NT2/D1 (cell line): ENCODE data around the gene PRTG.

Source experiments
- DNase-seq: peaks from one replicate; pipeline ENCODE4 v3.0.0-alpha.2; 2011; ENCODE audit warnings: low read depth, low spot score
- H3K27me3 ChIP-seq: 2 replicates; pipeline ENCODE4 v1.6.0; 2011; ENCODE audit warnings: mild to moderate bottlenecking; ENCODE audit not compliant: insufficient read length, insufficient read depth
- H3K36me3 ChIP-seq: 2 replicates; pipeline ENCODE4 v1.6.1; 2011; ENCODE audit warnings: mild to moderate bottlenecking, low read length, mixed read lengths; ENCODE audit not compliant: insufficient read depth, insufficient read length
- H3K4me1 ChIP-seq: 2 replicates; pipeline ENCODE4 v1.5.1; 2011; ENCODE audit not compliant: insufficient read depth, insufficient read length
- H3K4me3 ChIP-seq: 2 replicates; pipeline ENCODE4 v1.5.1; 2011; ENCODE audit warnings: low read depth; ENCODE audit not compliant: insufficient read length
- H3K9ac ChIP-seq: 2 replicates; pipeline ENCODE4 v1.6.0; 2011; ENCODE audit warnings: low read depth; ENCODE audit not compliant: insufficient read length
- H3K9me3 ChIP-seq: 2 replicates; pipeline ENCODE4 v1.5.1; 2011; ENCODE audit warnings: mild to moderate bottlenecking, low read length; ENCODE audit not compliant: insufficient read depth
- SUZ12 ChIP-seq: IDR thresholded peaks from 2 replicates; pipeline ENCODE4 v1.6.1; 2011; ENCODE audit not compliant: insufficient read length, insufficient read depth; ENCODE audit errors: extremely low read depth
- YY1 ChIP-seq: IDR thresholded peaks from 2 replicates; pipeline ENCODE4 v1.6.1; 2011; ENCODE audit not compliant: insufficient read length, insufficient read depth
- ZNF274 ChIP-seq: IDR thresholded peaks from 2 replicates; pipeline ENCODE4 v1.6.1; 2011; ENCODE audit warnings: mild to moderate bottlenecking, low read depth, low read length

Gene PRTG

GRCh38 chr15:55658886-55659285 lies 84.1 kb downstream of the PRTG start:
- TF ChIP-seq ZNF274 (no peak), SUZ12 (no peak), YY1 (no peak)
- no peaks in the 10 kb centered on the region for H3K4me1 ChIP-seq
- H3K4me3 ChIP-seq: no peak overlapping the region
- no peak overlapping the region for H3K9ac ChIP-seq
- no peak for DNase-seq
- no peaks in the 10 kb centered on the region for H3K27me3 ChIP-seq
- no peaks in the 10 kb centered on the region for H3K9me3 ChIP-seq
- H3K36me3 ChIP-seq: no peaks in the 10 kb centered on the region

- H3K27me3 ChIP-seq: no peaks in the 10 kb centered on the region
- no peak overlapping the region for H3K4me3 ChIP-seq
- TF ChIP-seq YY1: no peak
- H3K36me3 ChIP-seq: peaks cover 8% of the 10 kb centered on the region
- no peaks in the 10 kb centered on the region for H3K9me3 ChIP-seq
- H3K9ac ChIP-seq: no peak overlapping the region
- no peak for DNase-seq
- peaks cover 3% of the 10 kb centered on the region for H3K4me1 ChIP-seq
Measured at GRCh38 chr15:55654561-55655031, 88.4 kb downstream of the PRTG start.

- no peak overlapping the region for H3K9ac ChIP-seq
- peaks cover 3% of the 10 kb centered on the region for H3K4me1 ChIP-seq
- no peak overlapping the region for H3K4me3 ChIP-seq
- no peaks in the 10 kb centered on the region for H3K9me3 ChIP-seq
- DNase-seq: no peak
- no peaks in the 10 kb centered on the region for H3K27me3 ChIP-seq
- peaks cover 8% of the 10 kb centered on the region for H3K36me3 ChIP-seq
- no peak for TF ChIP-seq ZNF274
Measured at GRCh38 chr15:55652909-55653495, 90.0 kb downstream of the PRTG start.

GRCh38 chr15:55652359-55652758 lies 90.6 kb downstream of the PRTG start:
- no peaks in the 10 kb centered on the region for H3K9me3 ChIP-seq
- peaks cover 11% of the 10 kb centered on the region for H3K36me3 ChIP-seq
- H3K9ac ChIP-seq: no peak overlapping the region
- peaks cover 3% of the 10 kb centered on the region for H3K4me1 ChIP-seq
- no peak for DNase-seq
- H3K27me3 ChIP-seq: no peaks in the 10 kb centered on the region
- no peak overlapping the region for H3K4me3 ChIP-seq
- TF ChIP-seq ZNF274: no peak
- no peak for TF ChIP-seq SUZ12
- TF ChIP-seq YY1: no peak

GRCh38 chr15:55649058-55649423 lies 93.9 kb downstream of the PRTG start:
- Histone ChIP-seq H3K9me3 (no peaks in the 10 kb centered on the region), H3K4me3 (no peak overlapping the region), H3K9ac (no peak overlapping the region), H3K4me1 (peaks cover 3% of the 10 kb centered on the region), H3K36me3 (peaks cover 13% of the 10 kb centered on the region), H3K27me3 (no peaks in the 10 kb centered on the region)
- DNase-seq: no peak
- TF ChIP-seq YY1: no peak
- TF ChIP-seq ZNF274: no peak
- TF ChIP-seq SUZ12: no peak

- H3K36me3 ChIP-seq: peaks cover 44% of the 10 kb centered on the region
- no peak for TF ChIP-seq ZNF274
- TF ChIP-seq SUZ12: no peak
- no peak for TF ChIP-seq YY1
- DNase-seq: no peak
Measured at GRCh38 chr15:55638764-55639163, 104.2 kb downstream of the PRTG start.

GRCh38 chr15:55637086-55637485 lies 105.9 kb downstream of the PRTG start:
- Histone ChIP-seq H3K27me3 (no peaks in the 10 kb centered on the region), H3K9me3 (no peaks in the 10 kb centered on the region), H3K9ac (no peak overlapping the region), H3K36me3 (peaks cover 40% of the 10 kb centered on the region), H3K4me1 (no peaks in the 10 kb centered on the region), H3K4me3 (no peak overlapping the region)
- no peak for TF ChIP-seq SUZ12
- no peak for TF ChIP-seq ZNF274
- no peak for TF ChIP-seq YY1
- DNase-seq: no peak

More at GRCh38 chr15:55638764-55639163, 104.2 kb downstream of the PRTG start:
- Histone ChIP-seq H3K9ac (no peak overlapping the region), H3K4me3 (no peak overlapping the region), H3K4me1 (no peaks in the 10 kb centered on the region), H3K27me3 (no peaks in the 10 kb centered on the region), H3K9me3 (no peaks in the 10 kb centered on the region)

GRCh38 chr15:55633731-55634130 lies 109.2 kb downstream of the PRTG start:
- Histone ChIP-seq H3K4me1 (no peaks in the 10 kb centered on the region), H3K27me3 (no peaks in the 10 kb centered on the region), H3K4me3 (no peak overlapping the region), H3K9ac (no peak overlapping the region), H3K36me3 (peaks cover 18% of the 10 kb centered on the region), H3K9me3 (no peaks in the 10 kb centered on the region)
- DNase-seq: no peak
- TF ChIP-seq SUZ12 (no peak), YY1 (no peak), ZNF274 (no peak)
